Left ventricle myocardium superior (tissue), 1 donor: Measurements from ENCODE around the gene NTF4. TPM values are rescaled to one million over a fixed set of nuclear protein-coding genes. Genes with fewer than 3 reads are reported as not detected.
"Not testable (repeated sequence)": the region's sequence is repeated elsewhere in the genome, so short reads cannot be mapped to it uniquely, and the experiment has no call there.

Source experiments
- ATAC-seq: fragments of 200-7000 bp; cut with Tn5 transposase; one replicate; pipeline ENCODE4 v1.9.1; 2020; ENCODE audit warnings: mild to moderate bottlenecking, moderate library complexity
- DNase-seq: peaks from one replicate; pipeline ENCODE4 v3.0.0-alpha.2; 2020
- intact Hi-C: fragments of 100-400 bp; cut with micrococcal nuclease; formaldehyde crosslinking; loops from one replicate; pipeline ENCODE4 v1.11.0; 2022
- total RNA-seq: library from RNA; stranded (reverse); fragmentation: NEBNext Ultra II Directional; extraction: Animal tissue kit (Norgen Biotek cat#: 25700); gene quantifications from one replicate; pipeline ENCODE4 v1.2.1, GENCODE V29; 2021
- donor health status: DM: no; HTN: yes; CAD: no; lungs with severe emphysema.

The NTF4 gene
- total RNA-seq, 1 donor from 2014 or later = not detected

GRCh38 chr19:49031642-49032301 lies 32.8 kb downstream of the NTF4 start, which contains the start of gene CGB2:
CGB2 (plus strand) TSS chr19:49031890; CDS start chr19:49032096, 206 bp downstream.
- ATAC-seq, DNase-seq, intact Hi-C loops: not testable (repeated sequence)

- DNase-seq, ATAC-seq, intact Hi-C loops: not testable (repeated sequence)
Observed at GRCh38 chr19:49030323-49030722, 34.3 kb downstream of the NTF4 start.

GRCh38 chr19:49029749-49030148 lies 34.9 kb downstream of the NTF4 start:
- intact Hi-C loops, DNase-seq, ATAC-seq: not testable (repeated sequence)

- DNase-seq, intact Hi-C loops, ATAC-seq: not testable (repeated sequence)
Observed at GRCh38 chr19:49028686-49029085, 35.9 kb downstream of the NTF4 start.

GRCh38 chr19:49025599-49025998 lies 39.0 kb downstream of the NTF4 start:
- intact Hi-C loops, DNase-seq, ATAC-seq: not testable (repeated sequence)

- DNase-seq, intact Hi-C loops, ATAC-seq: not testable (repeated sequence)
Observed at GRCh38 chr19:49025088-49025487, 39.5 kb downstream of the NTF4 start.

GRCh38 chr19:49024233-49024632 lies 40.4 kb downstream of the NTF4 start, which contains the start of gene CGB3:
CGB3 (minus strand) TSS chr19:49024333; CDS start chr19:49023971, 362 bp downstream.
- DNase-seq, ATAC-seq, intact Hi-C loops: not testable (repeated sequence)

- intact Hi-C loops = no loop called here
- ATAC-seq = no peak
- DNase-seq = no peak
Observed at GRCh38 chr19:49022116-49022515, 42.5 kb downstream of the NTF4 start.

GRCh38 chr19:49020931-49021895 lies 43.4 kb downstream of the NTF4 start:
- ATAC-seq (no peak), DNase-seq (no peak)
- intact Hi-C loops = no loop called here

- no peak for ATAC-seq
- intact Hi-C loops = no loop called here
- DNase-seq = no peak
Observed at GRCh38 chr19:49020342-49020741, 44.3 kb downstream of the NTF4 start.

- ATAC-seq = peak; percentile 71
- peak; percentile 83 for DNase-seq
- intact Hi-C loops = no loop called here
Observed at GRCh38 chr19:49019242-49019932, 45.2 kb downstream of the NTF4 start.

- intact Hi-C loops = not testable (repeated sequence)
- DNase-seq = peak; percentile 57
- peak; percentile 17 for ATAC-seq
Observed at GRCh38 chr19:49018388-49019241, 46.0 kb downstream of the NTF4 start.

- ATAC-seq (peak; percentile 79), DNase-seq (peak; percentile 67)
- intact Hi-C loops = no loop called here
Observed at GRCh38 chr19:49017666-49018351, 46.8 kb downstream of the NTF4 start.

- no peak for ATAC-seq
Observed at GRCh38 chr19:49017041-49017665, 47.5 kb downstream of the NTF4 start, which contains the start of gene LHB. LHB (minus strand) TSS chr19:49017091; CDS start chr19:49017081, 10 bp downstream.

GRCh38 chr19:49016067-49016839 lies 48.4 kb downstream of the NTF4 start:
- no peak for ATAC-seq
- intact Hi-C loops = no loop called here
- no peak for DNase-seq

More at GRCh38 chr19:49017041-49017665, 47.5 kb downstream of the NTF4 start, which contains the start of gene LHB:
- intact Hi-C loops = no loop called here
- no peak for DNase-seq

GRCh38 chr19:49014870-49015255 lies 49.8 kb downstream of the NTF4 start:
- DNase-seq (no peak), ATAC-seq (no peak)
- intact Hi-C loops = no loop called here
